ENCODE measurements around the gene MROH8. TPM values are rescaled to one million over a fixed set of nuclear protein-coding genes. Genes with fewer than 3 reads are reported as not detected.

MROH8 gene
- total RNA-seq, 1 donor from 2014 or later: 2.5 TPM

- DNase-seq (ENCODE audit: low spot score): no peak
- H3K4me3 Mint-ChIP-seq (ENCODE audit: unreplicated experiment): no peak overlapping the region
- H3K4me1 Mint-ChIP-seq (ENCODE audit: low read depth): peaks cover 2% of the 10 kb centered on the region
- no peaks in the 10 kb centered on the region for H3K9me3 Mint-ChIP-seq (ENCODE audit: low read depth)
- TF ChIP-seq, protein P1, sequence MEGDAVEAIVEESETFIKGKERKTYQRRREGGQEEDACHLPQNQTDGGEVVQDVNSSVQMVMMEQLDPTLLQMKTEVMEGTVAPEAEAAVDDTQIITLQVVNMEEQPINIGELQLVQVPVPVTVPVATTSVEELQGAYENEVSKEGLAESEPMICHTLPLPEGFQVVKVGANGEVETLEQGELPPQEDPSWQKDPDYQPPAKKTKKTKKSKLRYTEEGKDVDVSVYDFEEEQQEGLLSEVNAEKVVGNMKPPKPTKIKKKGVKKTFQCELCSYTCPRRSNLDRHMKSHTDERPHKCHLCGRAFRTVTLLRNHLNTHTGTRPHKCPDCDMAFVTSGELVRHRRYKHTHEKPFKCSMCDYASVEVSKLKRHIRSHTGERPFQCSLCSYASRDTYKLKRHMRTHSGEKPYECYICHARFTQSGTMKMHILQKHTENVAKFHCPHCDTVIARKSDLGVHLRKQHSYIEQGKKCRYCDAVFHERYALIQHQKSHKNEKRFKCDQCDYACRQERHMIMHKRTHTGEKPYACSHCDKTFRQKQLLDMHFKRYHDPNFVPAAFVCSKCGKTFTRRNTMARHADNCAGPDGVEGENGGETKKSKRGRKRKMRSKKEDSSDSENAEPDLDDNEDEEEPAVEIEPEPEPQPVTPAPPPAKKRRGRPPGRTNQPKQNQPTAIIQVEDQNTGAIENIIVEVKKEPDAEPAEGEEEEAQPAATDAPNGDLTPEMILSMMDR (IDR thresholded peaks at IDR 0.05): no peak
- peaks cover 30% of the 10 kb centered on the region for H3K36me3 Mint-ChIP-seq (ENCODE audit: low read depth)
- no peaks in the 10 kb centered on the region for H3K27me3 Mint-ChIP-seq (ENCODE audit: low read depth)
- no peak overlapping the region for H3K27ac Mint-ChIP-seq (ENCODE audit: unreplicated experiment)
Observed at GRCh38 chr20:37223053-37223452, 43.7 kb upstream of the MROH8 start.

DNA sequence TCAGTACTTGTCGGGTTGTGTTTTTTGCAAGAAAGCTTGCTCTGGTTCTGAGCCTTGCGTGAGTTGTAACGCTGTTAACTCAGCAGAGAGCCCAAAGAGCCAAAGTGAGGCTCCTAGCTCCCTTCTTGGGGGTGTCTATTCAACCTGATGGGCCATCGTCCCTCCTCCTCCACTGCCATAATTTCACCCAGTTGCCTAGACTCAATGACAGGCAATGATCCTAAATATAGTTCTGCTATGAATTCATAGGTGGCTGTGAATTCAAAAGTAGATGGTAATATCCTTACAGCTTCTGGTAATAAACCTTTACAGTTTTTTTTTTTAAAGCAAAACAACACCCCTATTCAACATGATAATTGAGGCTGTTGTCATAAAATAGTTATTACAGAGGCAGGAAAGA, 42.7 kb upstream of the MROH8 start:
- TF ChIP-seq, protein P1 (IDR thresholded peaks at IDR 0.05): no peak
- H3K4me1 Mint-ChIP-seq (ENCODE audit: low read depth): peaks cover 2% of the 10 kb centered on the region
- H3K4me3 Mint-ChIP-seq (ENCODE audit: unreplicated experiment): no peak overlapping the region
- no peak overlapping the region for H3K27ac Mint-ChIP-seq (ENCODE audit: unreplicated experiment)
- H3K36me3 Mint-ChIP-seq (ENCODE audit: low read depth): peaks cover 26% of the 10 kb centered on the region
- no peak for DNase-seq (ENCODE audit: low spot score)
- no peaks in the 10 kb centered on the region for H3K9me3 Mint-ChIP-seq (ENCODE audit: low read depth)
- no peaks in the 10 kb centered on the region for H3K27me3 Mint-ChIP-seq (ENCODE audit: low read depth)

- H3K9me3 Mint-ChIP-seq (ENCODE audit: low read depth): no peaks in the 10 kb centered on the region
- no peak for DNase-seq (ENCODE audit: low spot score)
- H3K4me1 Mint-ChIP-seq (ENCODE audit: low read depth): peaks cover 2% of the 10 kb centered on the region
- no peak overlapping the region for H3K27ac Mint-ChIP-seq (ENCODE audit: unreplicated experiment)
- H3K4me3 Mint-ChIP-seq (ENCODE audit: unreplicated experiment): no peak overlapping the region
- H3K36me3 Mint-ChIP-seq (ENCODE audit: low read depth): peaks cover 26% of the 10 kb centered on the region
- no peaks in the 10 kb centered on the region for H3K27me3 Mint-ChIP-seq (ENCODE audit: low read depth)
- TF ChIP-seq, protein P1 (IDR thresholded peaks at IDR 0.05): no peak
Observed at GRCh38 chr20:37220731-37221130, 41.4 kb upstream of the MROH8 start.

DNA sequence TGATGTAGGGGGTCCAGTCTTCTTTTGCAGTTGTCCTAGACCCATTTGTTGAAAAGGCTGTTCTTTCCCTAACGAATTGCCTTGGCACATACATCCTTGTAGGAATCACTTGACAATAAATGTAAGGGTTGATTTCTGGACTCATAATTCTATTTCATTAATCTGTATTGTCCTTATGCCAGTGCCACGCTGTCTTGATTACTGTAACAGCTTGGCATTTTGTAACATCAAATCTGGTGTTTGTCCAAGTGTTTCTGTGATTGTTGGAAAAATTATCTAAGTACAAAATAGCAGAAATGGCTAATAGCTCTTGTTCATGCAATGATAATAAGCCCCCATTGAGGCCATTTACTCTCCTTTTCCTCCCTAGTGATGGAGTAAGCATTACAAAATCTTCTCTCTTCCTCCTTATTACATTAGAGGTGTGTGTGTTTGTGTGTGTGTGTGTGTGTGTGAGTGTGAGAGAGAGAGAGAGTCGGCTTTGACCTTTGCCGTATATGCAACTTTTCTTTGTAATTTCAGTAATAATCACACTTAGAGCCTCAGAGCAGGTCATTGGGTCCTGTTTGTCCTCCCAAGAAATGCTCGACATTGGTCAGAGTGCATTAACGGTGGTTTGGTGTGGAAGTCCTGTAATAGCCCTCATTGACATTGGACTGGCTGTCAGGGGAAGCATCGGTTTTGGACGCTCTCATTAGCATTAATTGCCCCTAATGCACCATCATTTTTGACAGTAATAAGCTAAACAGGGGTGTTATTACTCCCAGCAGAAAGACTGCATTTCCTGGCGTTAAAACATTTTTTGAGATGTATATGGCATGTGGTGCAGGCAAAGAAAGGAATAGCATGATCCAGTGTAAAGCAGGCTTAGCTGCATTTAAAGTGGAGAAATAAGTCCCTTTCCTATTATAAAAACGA, 40.7 kb upstream of the MROH8 start:
- TF ChIP-seq, protein P1 (IDR thresholded peaks at IDR 0.05): no peak
- no peak for DNase-seq (ENCODE audit: low spot score)
- peaks cover 2% of the 10 kb centered on the region for H3K4me1 Mint-ChIP-seq (ENCODE audit: low read depth)
- H3K4me3 Mint-ChIP-seq (ENCODE audit: unreplicated experiment): no peak overlapping the region
- peaks cover 22% of the 10 kb centered on the region for H3K36me3 Mint-ChIP-seq (ENCODE audit: low read depth)
- H3K9me3 Mint-ChIP-seq (ENCODE audit: low read depth): no peaks in the 10 kb centered on the region
- no peaks in the 10 kb centered on the region for H3K27me3 Mint-ChIP-seq (ENCODE audit: low read depth)
- H3K27ac Mint-ChIP-seq (ENCODE audit: unreplicated experiment): no peak overlapping the region

- Mint-ChIP-seq H3K27ac (ENCODE audit: unreplicated experiment) (no peak overlapping the region), H3K27me3 (ENCODE audit: low read depth) (no peaks in the 10 kb centered on the region), H3K4me1 (ENCODE audit: low read depth) (peaks cover 2% of the 10 kb centered on the region), H3K36me3 (ENCODE audit: low read depth) (peaks cover 20% of the 10 kb centered on the region), H3K4me3 (ENCODE audit: unreplicated experiment) (no peak overlapping the region), H3K9me3 (ENCODE audit: low read depth) (no peaks in the 10 kb centered on the region)
- TF ChIP-seq, protein P1 (IDR thresholded peaks at IDR 0.05): no peak
- DNase-seq (ENCODE audit: low spot score): no peak
Observed at GRCh38 chr20:37218976-37219375, 39.6 kb upstream of the MROH8 start.

Data from chondrocyte (in vitro differentiated cells).